ENCODE measurements around the gene CLPTM1.

Gene CLPTM1

DNA sequence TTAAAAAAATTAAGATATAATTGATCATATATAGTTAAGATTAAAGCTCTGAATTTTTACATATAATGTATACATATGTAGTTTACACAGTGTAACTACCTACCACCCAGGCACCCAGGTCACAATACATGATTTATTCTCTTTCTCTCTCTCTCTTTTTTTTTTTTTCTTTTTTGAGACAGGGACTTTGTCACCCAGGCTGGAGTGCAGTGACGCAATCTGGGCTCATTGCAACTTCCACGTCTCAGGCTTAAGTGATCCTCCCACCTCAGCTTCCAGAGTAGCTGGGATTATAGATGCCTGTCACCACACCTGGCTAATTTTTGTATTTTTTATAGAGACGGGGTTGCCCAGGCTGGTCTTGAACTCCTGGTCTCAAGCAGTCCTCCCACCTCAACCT lies 64.9 kb downstream of the CLPTM1 start:
- DNase-seq = no peak

DNA sequence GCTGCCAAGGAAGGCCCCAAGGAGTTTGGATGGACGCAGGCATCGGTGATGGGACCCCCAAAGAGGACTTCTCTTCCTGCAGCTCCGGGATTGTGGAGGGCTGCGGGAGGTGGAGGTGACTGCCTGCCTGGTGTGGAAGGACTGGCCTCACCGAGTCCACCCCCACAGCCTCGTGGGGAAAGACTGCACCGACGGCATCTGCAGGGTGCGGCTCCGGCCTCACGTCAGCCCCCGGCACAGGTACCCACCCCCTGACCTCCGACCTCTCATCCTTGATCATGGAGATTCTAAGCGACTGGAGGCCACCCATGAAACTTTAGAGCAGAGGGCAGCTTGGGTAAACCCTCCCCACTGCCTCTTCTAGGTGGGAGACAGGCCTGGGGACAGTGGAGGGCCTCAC lies 66.8 kb downstream of the CLPTM1 start:
- no peak for DNase-seq

DNA sequence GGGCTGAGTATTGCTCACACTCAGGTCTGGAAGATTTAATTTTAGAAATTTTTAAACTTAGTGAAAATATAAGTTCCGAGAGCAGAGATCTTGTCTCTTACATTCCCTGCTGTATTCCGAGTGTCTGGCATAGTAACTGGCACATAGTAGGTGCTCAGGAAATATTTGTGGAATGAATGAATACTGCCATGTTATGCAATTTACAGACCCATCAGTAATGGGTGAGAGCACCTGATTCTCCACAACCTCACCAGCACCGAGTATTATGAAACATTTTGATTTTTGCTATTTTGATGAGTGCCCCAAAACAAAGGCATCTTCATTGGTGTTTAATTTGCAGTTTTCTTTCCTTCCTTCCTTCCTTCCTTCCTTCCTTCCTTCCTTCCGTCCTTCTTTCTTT lies 67.9 kb downstream of the CLPTM1 start:
- DNase-seq = no peak

DNA sequence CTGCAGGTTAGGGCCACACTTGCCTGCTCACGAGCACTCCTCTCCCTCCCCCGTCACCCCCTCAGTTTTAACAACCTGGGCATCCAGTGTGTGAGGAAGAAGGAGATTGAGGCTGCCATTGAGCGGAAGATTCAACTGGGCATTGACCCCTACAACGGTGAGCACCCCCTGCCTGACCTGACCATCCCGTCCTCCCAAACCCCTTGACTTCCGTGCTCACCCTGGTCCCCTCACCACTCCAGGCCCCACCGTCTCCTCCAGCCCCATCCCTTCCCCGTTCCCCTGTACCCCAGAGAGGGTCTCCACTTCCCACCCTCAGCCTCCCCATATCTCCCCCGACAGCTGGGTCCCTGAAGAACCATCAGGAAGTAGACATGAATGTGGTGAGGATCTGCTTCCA lies 70.1 kb downstream of the CLPTM1 start:
- DNase-seq = no peak

DNA sequence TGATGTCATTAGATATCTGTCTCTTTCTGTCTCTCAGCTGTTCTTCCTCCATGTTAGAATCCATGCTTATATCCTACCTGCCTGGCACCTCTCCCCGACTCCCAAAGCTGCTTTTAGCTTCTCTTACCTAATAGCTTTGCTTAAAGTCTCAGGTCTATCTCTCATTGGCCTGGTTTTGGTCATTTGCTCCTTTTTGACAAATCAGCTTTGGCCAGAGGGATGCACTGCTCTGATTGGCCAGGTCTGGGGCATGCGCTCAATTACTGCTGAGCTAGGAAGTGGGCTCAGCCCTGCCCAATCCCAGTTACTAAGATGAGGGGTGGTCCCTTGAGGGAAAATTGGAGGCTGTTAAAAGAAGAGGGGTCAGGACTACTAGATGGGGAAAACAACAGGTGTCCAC lies 72.2 kb downstream of the CLPTM1 start:
- no peak for DNase-seq

DNA sequence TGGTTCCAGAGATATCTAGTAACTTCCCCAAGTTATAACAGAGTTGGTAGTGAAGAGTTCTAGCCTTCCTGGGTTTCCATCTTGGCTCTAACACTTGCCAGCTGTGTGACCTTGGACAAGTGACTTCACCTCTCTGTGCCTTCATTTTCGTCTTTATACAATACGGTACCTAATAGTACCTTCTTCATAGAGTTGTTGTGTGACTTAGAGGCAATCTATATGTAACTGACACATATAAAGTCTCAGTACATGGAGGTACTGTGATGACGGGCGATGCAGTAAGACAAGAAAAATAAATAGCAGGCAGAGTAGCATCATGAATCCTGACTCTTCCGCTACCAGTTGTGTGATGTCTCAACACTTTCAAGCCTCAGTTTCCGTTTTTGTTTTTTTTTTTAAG lies 75.6 kb downstream of the CLPTM1 start:
- no peak for DNase-seq

DNA sequence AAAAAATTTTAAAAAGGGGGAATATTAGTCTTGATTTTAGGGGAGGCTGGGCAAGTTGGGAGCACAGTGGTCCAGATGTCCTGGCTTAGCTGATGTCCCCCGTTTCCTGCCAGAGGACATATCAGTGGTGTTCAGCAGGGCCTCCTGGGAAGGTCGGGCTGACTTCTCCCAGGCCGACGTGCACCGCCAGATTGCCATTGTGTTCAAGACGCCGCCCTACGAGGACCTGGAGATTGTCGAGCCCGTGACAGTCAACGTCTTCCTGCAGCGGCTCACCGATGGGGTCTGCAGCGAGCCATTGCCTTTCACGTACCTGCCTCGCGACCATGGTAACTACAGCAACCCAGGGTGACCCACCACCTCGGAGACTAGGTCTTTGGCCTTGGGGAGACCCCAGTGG lies 77.2 kb downstream of the CLPTM1 start:
- no peak for DNase-seq

DNA sequence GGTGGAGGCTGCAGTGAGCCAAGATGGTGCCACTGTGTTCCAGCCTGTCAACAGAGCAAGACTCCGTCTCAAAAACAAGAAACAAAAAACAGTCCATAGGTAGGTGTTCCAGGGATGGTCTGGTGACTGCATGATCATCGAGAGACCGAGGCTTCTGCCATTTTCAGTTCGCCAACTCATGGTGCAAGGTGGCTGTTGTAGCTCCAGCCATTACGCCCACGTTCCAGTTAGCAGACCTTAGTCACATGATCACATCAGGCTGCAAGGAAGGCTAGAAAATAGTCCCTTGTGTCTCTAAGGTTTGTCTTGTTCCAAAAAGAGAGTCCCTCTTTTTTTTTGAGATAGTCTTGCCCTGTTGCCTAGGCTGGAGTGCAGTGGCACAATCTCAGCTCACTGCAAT lies 80.6 kb downstream of the CLPTM1 start:
- no peak for DNase-seq

DNA sequence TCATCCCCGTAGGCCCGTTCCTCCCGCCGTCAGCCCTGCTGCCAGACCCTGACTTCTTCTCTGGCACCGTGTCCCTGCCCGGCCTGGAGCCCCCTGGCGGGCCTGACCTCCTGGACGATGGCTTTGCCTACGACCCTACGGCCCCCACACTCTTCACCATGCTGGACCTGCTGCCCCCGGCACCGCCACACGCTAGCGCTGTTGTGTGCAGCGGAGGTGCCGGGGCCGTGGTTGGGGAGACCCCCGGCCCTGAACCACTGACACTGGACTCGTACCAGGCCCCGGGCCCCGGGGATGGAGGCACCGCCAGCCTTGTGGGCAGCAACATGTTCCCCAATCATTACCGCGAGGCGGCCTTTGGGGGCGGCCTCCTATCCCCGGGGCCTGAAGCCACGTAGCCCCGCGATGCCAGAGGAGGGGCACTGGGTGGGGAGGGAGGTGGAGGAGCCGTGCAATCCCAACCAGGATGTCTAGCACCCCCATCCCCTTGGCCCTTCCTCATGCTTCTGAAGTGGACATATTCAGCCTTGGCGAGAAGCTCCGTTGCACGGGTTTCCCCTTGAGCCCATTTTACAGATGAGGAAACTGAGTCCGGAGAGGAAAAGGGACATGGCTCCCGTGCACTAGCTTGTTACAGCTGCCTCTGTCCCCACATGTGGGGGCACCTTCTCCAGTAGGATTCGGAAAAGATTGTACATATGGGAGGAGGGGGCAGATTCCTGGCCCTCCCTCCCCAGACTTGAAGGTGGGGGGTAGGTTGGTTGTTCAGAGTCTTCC lies 82.4 kb downstream of the CLPTM1 start:
- no peak for DNase-seq

DNA sequence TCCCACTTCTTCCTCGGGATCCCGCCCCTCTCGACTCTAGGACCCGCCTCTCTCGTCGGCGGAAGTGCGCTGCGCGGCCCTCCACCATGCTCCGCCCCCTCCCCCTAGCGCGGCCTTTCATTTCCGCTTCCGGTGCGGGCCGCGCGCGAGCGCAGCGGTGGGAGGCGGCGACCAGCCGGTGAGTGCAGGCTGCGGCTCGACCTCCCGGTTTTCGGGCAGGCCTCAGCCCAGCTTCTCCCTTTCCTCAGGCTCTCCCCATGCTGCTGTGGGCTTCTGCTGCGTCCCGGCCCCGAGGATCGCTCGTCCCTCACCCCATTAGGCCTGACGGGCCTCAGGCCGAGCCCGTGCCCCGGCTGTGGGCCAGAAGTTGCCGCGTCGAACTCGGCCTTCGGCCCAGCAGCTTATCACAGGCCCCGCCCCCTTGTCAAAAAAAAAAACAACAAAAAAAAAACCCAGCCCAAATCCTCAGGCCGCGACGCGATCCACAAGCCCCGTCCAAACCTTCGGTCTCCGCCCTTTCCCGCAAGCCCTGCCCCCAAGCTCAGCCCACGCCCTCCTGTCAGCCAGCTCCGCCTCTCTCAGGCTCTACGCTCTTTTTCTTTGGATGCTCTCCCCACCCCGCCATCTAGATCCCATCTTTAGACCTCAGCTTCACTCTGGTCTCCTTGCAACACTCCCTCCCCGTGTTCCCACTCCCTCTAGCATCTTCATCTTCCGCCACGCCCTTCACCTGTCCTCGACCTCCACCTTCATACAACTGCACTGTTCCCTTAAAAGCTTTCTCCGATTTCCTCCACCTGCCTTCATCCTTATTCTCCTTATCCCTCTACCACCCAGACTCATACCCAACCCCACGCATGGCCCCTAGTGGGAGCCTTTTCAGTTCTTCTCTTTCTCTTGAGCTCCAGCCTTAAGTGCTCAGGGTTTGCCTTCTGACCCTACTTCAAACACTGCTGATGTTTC lies 84.0 kb downstream of the CLPTM1 start, which contains the start of gene CLASRP:
CLASRP (plus strand) TSS at position 115 of the 963 bp plus-strand sequence. CDS start 1,168 bp downstream, outside the sequence.
- DNase-seq = peak; percentile 88

DNA sequence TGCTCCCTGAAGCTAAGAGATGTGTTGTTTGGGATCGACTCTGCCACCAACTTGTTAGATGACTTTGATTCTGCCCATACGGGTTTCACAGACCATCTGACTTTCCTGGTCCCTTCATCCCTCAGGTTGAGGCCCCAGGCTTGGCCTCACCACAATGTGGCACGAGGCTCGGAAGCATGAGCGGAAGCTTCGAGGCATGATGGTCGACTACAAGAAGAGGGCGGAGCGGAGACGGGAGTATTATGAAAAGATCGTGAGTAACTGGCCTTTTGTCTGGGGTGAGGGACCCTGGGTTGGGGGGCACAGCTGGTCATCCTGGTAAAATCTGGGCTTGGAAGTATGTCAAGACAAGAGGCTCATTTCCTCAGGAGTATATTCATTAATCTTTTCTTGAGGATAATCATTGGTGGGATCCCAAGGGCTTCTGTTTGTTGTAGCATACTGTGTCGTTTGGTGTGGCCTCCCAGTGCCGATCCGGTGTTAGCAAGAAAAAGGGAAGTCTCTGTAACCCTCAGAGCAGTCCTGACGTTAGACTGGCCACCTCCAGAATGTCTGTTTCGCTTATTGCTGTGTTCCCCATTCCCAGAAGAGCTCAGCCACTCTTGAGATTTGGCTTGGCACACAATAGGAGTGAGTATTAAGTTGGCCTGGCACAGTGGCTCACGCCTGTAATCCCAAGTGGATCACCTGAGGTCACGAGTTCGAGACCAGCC lies 85.0 kb downstream of the CLPTM1 start:
- DNase-seq = no peak

DNA sequence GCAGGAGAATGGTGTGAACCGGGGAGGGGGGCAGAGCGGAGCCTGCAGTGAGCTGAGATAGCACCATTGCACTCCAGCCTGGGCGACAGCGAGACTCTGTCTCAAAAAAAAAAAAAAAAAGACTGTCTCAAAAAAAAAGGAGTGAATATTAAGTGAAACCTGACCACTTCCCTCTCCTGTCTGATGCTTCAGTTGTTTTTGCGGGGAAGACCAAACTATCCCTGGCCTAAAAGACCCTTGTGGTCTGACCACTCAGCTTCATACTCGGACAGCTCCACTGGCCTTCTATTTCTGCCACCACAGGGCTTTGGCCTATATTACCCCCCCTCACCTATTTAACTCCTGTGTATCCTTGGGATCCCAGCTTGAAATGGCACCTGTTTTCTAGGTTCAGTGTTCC lies 85.9 kb downstream of the CLPTM1 start:
- DNase-seq = no peak

Data from NCI-H1105 treated with DMSO at 0.1 percent for 48 hours (cell line).